NCI-H146 treated with DMSO at 0.1 percent for 48 hours (cell line): ENCODE results near the gene TMPRSS9.

Experiments
- DNase-seq: peaks from one replicate; lab custom pipeline; 2025; ENCODE audit not compliant: unreplicated experiment; lab: John Stamatoyannopoulos, UW

The TMPRSS9 gene

GRCh38 chr19:2329149-2329478 is 31.0 kb upstream of the TMPRSS9 start:
- DNase-seq = no peak

GRCh38 chr19:2329501-2329916 is 30.6 kb upstream of the TMPRSS9 start:
- DNase-seq = peak; percentile 19

- DNase-seq = no peak
Observed at GRCh38 chr19:2330255-2330631, 29.8 kb upstream of the TMPRSS9 start.

- DNase-seq = no peak
Observed at GRCh38 chr19:2330632-2331284, 29.3 kb upstream of the TMPRSS9 start.

GRCh38 chr19:2331601-2332246 is 28.3 kb upstream of the TMPRSS9 start:
- DNase-seq = no peak

- no peak for DNase-seq
Observed at GRCh38 chr19:2332341-2333026, 27.6 kb upstream of the TMPRSS9 start.

- peak; percentile 47 for DNase-seq
Observed at GRCh38 chr19:2333027-2333806, 26.8 kb upstream of the TMPRSS9 start.

GRCh38 chr19:2333807-2334211 is 26.3 kb upstream of the TMPRSS9 start:
- no peak for DNase-seq

- DNase-seq = no peak
Observed at GRCh38 chr19:2334426-2334825, 25.6 kb upstream of the TMPRSS9 start.

- no peak for DNase-seq
Observed at GRCh38 chr19:2334986-2335846, 24.8 kb upstream of the TMPRSS9 start.

- DNase-seq = no peak
Observed at GRCh38 chr19:2335848-2336247, 24.2 kb upstream of the TMPRSS9 start.

GRCh38 chr19:2336528-2337328 is 23.3 kb upstream of the TMPRSS9 start:
- DNase-seq = no peak

GRCh38 chr19:2337329-2337707 is 22.7 kb upstream of the TMPRSS9 start:
- no peak for DNase-seq

- no peak for DNase-seq
Observed at GRCh38 chr19:2338055-2338615, 21.9 kb upstream of the TMPRSS9 start.

- no peak for DNase-seq
Observed at GRCh38 chr19:2338751-2339643, 21.1 kb upstream of the TMPRSS9 start.

- no peak for DNase-seq
Observed at GRCh38 chr19:2339644-2340310, 20.3 kb upstream of the TMPRSS9 start.

GRCh38 chr19:2340496-2341243 is 19.4 kb upstream of the TMPRSS9 start:
- no peak for DNase-seq
